ENCODE data around the gene KDM4C. TPM values are rescaled to one million over a fixed set of nuclear protein-coding genes. Genes with fewer than 3 reads are reported as not detected.

Gene KDM4C
- total and polyA plus RNA-seq, 2 of the 4 experiments (the other 2 are of a cell fraction), result 11.8 to 23.8 TPM

DNA sequence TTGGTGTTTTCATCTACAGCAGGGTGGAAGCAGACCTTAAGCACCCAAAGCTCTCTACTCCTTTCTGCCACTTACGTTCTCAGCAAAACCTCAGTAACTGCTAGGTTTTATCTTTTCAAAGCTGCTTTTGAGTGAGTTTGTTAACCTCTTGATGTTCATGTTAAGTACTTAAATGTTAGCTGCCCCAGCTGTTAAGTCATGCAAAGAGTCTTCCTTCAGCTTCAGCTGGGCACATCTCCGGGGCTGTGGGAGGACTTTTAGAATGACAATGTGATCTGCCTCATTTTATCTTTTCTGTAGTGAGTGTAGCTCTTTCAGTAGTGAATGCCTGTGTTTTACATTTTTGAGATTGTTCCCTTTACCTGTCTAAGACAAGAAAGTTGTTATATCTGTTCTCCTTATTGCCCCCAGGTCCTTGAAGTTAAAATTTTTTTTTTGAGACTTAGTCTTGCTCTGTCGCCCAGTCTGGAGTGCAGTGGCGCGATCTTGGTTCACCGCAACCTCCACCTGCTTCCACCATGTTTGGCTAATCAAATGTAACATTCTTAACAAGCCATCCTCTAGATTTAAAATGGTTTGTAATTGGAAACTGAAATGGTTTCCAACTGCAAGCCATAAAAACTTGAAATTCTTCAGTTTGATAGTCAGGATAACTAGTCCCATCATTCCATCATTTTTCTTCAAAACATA is 19.6 kb downstream of the KDM4C start:
- TF ChIP-seq CEBPB (IDR thresholded peaks at IDR 0.05; ENCODE audit: low read depth, low read length) (no peak), FOS (IDR thresholded peaks at IDR 0.05; ENCODE audit: low read depth, low read length) (no peak), CHD1 (IDR thresholded peaks at IDR 0.05; ENCODE audit: low read depth, low read length) (no peak), RCOR1 (IDR thresholded peaks at IDR 0.05; ENCODE audit: insufficient replicate concordance, low read length) (no peak), RAD21 (IDR thresholded peaks at IDR 0.05; ENCODE audit: low read length) (no peak), SMC3 (IDR thresholded peaks at IDR 0.05; ENCODE audit: low read depth, low read length) (no peak), BHLHE40 (IDR thresholded peaks at IDR 0.05; ENCODE audit: low read depth, low read length) (no peak)
- TF ChIP-seq, protein P1, sequence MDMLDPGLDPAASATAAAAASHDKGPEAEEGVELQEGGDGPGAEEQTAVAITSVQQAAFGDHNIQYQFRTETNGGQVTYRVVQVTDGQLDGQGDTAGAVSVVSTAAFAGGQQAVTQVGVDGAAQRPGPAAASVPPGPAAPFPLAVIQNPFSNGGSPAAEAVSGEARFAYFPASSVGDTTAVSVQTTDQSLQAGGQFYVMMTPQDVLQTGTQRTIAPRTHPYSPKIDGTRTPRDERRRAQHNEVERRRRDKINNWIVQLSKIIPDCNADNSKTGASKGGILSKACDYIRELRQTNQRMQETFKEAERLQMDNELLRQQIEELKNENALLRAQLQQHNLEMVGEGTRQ (IDR thresholded peaks at IDR 0.05; ENCODE audit: low read depth, low read length), result no peak
- TF ChIP-seq, protein P2, sequence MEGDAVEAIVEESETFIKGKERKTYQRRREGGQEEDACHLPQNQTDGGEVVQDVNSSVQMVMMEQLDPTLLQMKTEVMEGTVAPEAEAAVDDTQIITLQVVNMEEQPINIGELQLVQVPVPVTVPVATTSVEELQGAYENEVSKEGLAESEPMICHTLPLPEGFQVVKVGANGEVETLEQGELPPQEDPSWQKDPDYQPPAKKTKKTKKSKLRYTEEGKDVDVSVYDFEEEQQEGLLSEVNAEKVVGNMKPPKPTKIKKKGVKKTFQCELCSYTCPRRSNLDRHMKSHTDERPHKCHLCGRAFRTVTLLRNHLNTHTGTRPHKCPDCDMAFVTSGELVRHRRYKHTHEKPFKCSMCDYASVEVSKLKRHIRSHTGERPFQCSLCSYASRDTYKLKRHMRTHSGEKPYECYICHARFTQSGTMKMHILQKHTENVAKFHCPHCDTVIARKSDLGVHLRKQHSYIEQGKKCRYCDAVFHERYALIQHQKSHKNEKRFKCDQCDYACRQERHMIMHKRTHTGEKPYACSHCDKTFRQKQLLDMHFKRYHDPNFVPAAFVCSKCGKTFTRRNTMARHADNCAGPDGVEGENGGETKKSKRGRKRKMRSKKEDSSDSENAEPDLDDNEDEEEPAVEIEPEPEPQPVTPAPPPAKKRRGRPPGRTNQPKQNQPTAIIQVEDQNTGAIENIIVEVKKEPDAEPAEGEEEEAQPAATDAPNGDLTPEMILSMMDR (conservative IDR thresholded peaks at IDR 0.05; ENCODE audit: low read depth, low read length), result no peak
- WGBS, 2 experiments (ENCODE audit: extremely low coverage in 2 of 2, insufficient read length in 1 of 2), result no CpG with 5 or more reads among the region's 6 CpGs
- H2AFZ ChIP-seq (replicated peaks; ENCODE audit: low read length, poor library complexity), result no peak overlapping the region
- ATAC-seq (ENCODE audit: low read depth) (no peak), DNase-seq (no peak)
- H3K4me1 ChIP-seq (ENCODE audit: control insufficient read depth, insufficient read depth, low read length), result peaks cover 9% of the 10 kb centered on the region
- no peak overlapping the region for H3K14ac ChIP-seq (replicated peaks; ENCODE audit: low read depth, low read length)
- no peaks in the 10 kb centered on the region for H3K9me3 ChIP-seq (ENCODE audit: control insufficient read depth, insufficient read depth, low read length)
- no peak overlapping the region for H2BK5ac ChIP-seq (ENCODE audit: low read depth, low read length, poor library complexity, severe bottlenecking)
- no TSS peak for BruUV-seq (replicated peaks)
- ChIA-PET CTCF (interaction anchor here (0.6 to 1.0 kb wide), 3 partner anchors 19 to 457 kb away, joined by 3 to 4 read pairs (median 3); partner anchors contain the start of gene KDM4C), POLR2A (ENCODE audit: unreplicated experiment) (interaction anchor here (0.6 kb wide), 1 partner anchor 20 kb away, joined by 3 read pairs; the partner anchor contains the start of gene KDM4C)
- no peak overlapping the region for H3K56ac ChIP-seq (ENCODE audit: extremely low read depth, insufficient read depth, low read length)
- no peak overlapping the region for H3K9ac ChIP-seq (ENCODE audit: low read depth, low read length)
- no peak overlapping the region for H3K18ac ChIP-seq (ENCODE audit: low read depth, low read length)
- H3K27me3 ChIP-seq (ENCODE audit: control insufficient read depth, insufficient read depth, low read length), result no peaks in the 10 kb centered on the region
- dilution Hi-C loops (cut with HindIII; ENCODE audit: low sequenced_read_pairs, unreplicated experiment), result no loop called here
- no peak overlapping the region for H3K4ac ChIP-seq (ENCODE audit: low read depth, low read length)
- no peak overlapping the region for H2AK9ac ChIP-seq (replicated peaks; ENCODE audit: low read depth, low read length, poor library complexity)
- H3K4me3 ChIP-seq (ENCODE audit: insufficient read depth, low read depth, low read length), result no peak overlapping the region
- H3K36me3 ChIP-seq (ENCODE audit: control insufficient read depth, insufficient read depth, low read length), result no peaks in the 10 kb centered on the region
- no peak overlapping the region for H4K91ac ChIP-seq (ENCODE audit: insufficient read depth, low read depth, low read length)
- H4K5ac ChIP-seq (ENCODE audit: low read depth, low read length), result no peak overlapping the region
- no peak overlapping the region for H3K27ac ChIP-seq (ENCODE audit: insufficient read depth, low read length)
- H3K23ac ChIP-seq (ENCODE audit: low read depth, low read length), result no peak overlapping the region
- no peak overlapping the region for H3K4me2 ChIP-seq (ENCODE audit: low read depth, low read length)
- H3K9me1 ChIP-seq (ENCODE audit: insufficient read depth, low read length), result peaks cover 4% of the 10 kb centered on the region; the same call in 1 of the 2 replicates
- H3K79me1 ChIP-seq (ENCODE audit: low read depth in 1 of 2, low read length in 2 of 2), result peaks cover 21 to 41% of the 10 kb centered on the region in 2 experiments
- no peak overlapping the region for H4K8ac ChIP-seq (ENCODE audit: low read depth in 2 of 2, low read length in 2 of 2)
- H2BK15ac ChIP-seq (ENCODE audit: low read depth, low read length), result no peak overlapping the region
- no peak overlapping the region for H2BK20ac ChIP-seq (ENCODE audit: low read depth, low read length)
- intact Hi-C loops (cut with micrococcal nuclease), result no loop called here
- H2AK5ac ChIP-seq (ENCODE audit: low read depth, low read length), result no peak overlapping the region
- peaks cover 9% of the 10 kb centered on the region for H4K20me1 ChIP-seq (ENCODE audit: insufficient read depth, low read length)
- H2BK120ac ChIP-seq (ENCODE audit: low read depth, low read length), result no peak overlapping the region
- in situ Hi-C loops (cut with MboI; ENCODE audit: low sequenced_read_pairs), result no loop called here
